GM21619 (cell line): ENCODE results near the gene INTS6L.
"Not testable (repeated sequence)": the region's sequence is repeated elsewhere in the genome, so short reads cannot be mapped to it uniquely, and the experiment has no call there.

Experiments used
- ATAC-seq: cut with Tn5 transposase; IDR thresholded peaks from one replicate; pipeline ENCODE4 v1.9.1; 2021; ENCODE audit not compliant: unreplicated experiment

The INTS6L gene

GRCh38 chrX:135522878-135523693 is 2.6 kb downstream of the INTS6L start:
- ATAC-seq, result no peak

DNA sequence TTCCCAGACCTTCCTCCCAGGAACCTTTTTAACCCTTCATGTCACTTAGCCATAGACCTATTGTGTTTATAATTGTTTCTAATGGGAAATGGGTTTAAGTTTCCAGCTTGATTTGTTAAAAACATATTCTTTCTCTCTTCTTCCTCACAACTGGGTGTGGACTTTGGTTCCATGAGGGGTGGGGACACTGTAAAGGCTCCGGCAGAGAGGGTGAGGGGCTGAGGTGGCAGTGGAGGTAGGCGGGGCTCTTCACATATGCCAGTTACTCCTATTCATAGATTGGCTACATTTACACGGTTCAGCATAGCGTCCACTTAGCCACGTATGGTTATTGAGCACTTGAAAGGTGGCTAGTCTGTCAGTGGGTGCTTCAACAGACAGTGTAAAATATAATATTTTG is 7.8 kb downstream of the INTS6L start:
- no peak for ATAC-seq

- ATAC-seq, result no peak
Measured at GRCh38 chrX:135528756-135529155, 8.3 kb downstream of the INTS6L start.

GRCh38 chrX:135530097-135530496 is 9.6 kb downstream of the INTS6L start:
- no peak for ATAC-seq

GRCh38 chrX:135531813-135532212 is 11.4 kb downstream of the INTS6L start:
- no peak for ATAC-seq

DNA sequence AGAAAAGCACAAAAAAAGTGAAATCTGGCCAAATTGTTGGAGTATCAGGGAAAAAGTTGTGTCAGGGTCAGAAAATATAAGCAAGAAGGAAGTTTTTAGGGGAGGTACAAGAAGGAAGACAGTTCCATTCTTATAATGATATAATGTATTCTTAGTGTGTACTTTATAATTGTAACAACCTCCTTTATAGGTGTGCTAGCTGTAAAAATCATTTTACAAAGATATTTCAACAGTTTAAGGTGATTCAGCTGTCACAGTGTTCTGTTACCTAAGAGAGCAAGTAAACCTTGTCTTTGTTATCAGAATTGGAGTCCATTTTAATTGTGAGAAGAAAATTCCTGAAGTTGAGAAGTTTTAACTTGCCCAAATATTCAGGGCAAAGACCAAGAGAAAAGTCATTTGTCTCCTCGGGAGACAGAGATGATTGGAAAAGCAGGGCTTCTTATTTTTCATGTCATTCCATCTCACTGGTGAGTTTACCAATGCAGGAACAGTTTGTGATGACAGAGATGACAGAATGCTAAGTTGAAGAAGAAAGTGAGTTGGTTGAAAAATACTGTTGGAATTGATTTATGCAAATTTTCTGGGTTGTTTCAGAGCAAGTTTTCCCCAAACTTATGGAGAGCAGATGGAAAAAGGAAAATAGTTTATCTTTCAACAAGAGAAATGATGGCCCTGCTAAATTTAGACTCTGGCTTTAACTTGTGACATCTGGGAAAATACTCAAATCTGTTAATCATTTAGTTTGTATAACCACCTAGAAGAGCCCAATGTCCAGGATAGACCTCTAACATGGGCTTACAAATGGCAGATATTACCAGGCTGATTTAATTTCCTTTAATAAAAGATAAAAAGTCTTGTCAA is 14.8 kb downstream of the INTS6L start:
- ATAC-seq, result no peak

GRCh38 chrX:135536877-135537276 is 16.4 kb downstream of the INTS6L start:
- ATAC-seq, result peak; percentile 65

DNA sequence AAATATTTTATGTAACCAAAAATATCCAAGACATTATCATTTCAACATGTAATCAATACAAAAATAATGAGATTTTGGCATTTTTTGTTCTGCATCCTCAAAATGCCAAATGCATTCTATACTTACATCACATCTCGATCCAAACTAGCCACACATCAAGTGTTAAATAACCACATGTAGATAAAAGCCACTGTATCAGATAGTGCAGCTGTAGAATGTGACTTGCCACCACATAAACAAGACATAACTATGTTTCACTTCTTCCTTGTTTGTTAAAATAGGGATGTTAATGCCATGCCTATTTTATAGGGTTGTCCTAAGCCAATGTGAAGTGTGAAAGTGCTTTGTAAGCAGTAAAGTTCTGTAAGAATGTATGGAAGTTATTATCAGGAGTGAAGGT is 20.9 kb downstream of the INTS6L start:
- no peak for ATAC-seq

DNA sequence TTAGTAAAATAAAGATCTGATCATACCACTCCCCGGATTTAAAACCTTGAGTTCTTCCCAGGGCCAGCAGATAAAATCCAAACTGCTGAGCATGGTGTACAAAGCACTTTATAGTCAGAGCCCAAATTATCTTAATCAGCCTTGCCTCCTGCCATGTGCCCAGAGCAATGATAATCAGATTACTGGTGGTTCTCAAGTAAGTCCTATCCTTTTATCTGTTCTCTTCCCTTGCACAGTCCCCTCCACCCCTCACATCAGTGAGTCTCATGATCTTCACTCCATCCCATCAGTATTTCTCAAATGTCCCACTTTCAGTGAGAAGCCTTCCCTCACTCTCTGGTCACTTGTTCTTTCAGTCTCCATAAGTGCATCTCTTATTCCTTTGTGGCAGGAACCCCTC is 22.7 kb downstream of the INTS6L start:
- ATAC-seq, result no peak

GRCh38 chrX:135543924-135544323 is 23.5 kb downstream of the INTS6L start:
- ATAC-seq, result no peak

- peak; percentile 80 for ATAC-seq
Measured at GRCh38 chrX:135544338-135544948, 24.0 kb downstream of the INTS6L start.

GRCh38 chrX:135547767-135548166 is 27.3 kb downstream of the INTS6L start:
- no peak for ATAC-seq

- ATAC-seq, result no peak
Measured at GRCh38 chrX:135549519-135549918, 29.1 kb downstream of the INTS6L start.

DNA sequence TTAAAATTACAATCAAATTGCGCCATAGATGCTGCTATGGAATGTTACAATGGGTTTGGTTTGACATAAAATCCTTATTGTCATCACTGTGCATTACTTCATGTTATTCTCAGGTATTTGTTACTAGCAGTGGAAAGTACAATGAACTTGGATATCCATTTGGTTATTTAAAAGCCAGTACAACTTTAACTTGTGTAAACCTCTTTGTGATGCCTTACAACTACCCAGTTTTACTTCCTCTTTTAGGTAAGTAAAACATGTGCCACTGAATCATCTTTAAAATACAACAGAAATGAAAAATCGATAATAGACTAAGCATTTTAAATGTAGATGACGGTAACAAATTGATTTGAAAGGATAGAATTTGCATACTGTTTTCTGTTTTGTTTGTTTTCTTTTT is 35.6 kb downstream of the INTS6L start:
- ATAC-seq, result peak; percentile 67

GRCh38 chrX:135557344-135557743 is 36.9 kb downstream of the INTS6L start:
- ATAC-seq, result no peak

- no peak for ATAC-seq
Measured at GRCh38 chrX:135572436-135572835, 52.0 kb downstream of the INTS6L start.

- no peak for ATAC-seq
Measured at GRCh38 chrX:135581496-135581895, 61.0 kb downstream of the INTS6L start.

DNA sequence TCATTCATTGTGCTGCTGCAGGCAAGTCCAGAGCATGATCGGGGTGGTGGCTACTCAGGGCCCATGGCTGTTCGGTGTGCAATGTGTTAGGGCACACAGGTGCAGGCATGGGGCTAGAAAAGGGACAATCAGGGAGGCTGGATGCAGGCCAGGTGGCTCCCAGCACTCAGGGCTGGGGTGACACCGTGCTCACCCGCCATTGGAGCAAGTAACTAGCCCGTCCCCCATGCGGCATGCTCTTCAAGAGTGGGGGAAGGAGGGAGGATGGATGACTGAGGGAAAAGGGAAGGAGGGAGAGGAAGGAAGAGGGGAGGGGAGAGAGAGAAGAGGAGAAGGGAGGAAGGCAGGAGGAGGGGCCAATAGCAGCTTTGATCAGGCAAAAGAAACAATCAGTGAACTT is 64.7 kb downstream of the INTS6L start:
- ATAC-seq, result no peak

- ATAC-seq, result no peak
Measured at GRCh38 chrX:135591871-135592270, 71.4 kb downstream of the INTS6L start.

GRCh38 chrX:135594049-135594448 is 73.6 kb downstream of the INTS6L start:
- not testable (repeated sequence) for ATAC-seq

DNA sequence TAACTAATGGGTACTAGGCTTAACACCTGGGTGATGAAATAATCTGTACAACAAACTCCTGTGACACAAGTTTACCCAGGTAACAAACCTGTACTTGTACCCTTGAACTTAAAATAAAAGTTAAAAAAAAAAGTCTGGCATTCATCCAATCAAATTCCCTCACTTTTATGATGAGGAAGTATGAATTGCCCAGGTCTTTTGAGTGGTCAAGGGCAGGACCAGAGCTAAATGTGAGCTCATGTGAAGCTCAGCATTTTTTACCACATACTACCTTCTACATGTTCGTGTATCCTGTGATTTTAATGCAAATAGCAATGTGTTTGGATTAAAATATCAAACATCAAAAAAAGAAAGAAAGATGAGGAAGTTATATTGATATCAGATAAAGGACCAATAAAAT is 74.0 kb downstream of the INTS6L start:
- not testable (repeated sequence) for ATAC-seq

- ATAC-seq, result no peak
Measured at GRCh38 chrX:135595543-135595942, 75.1 kb downstream of the INTS6L start.
